ENCODE results near the gene ZBTB7C. TPM values are rescaled to one million over a fixed set of nuclear protein-coding genes. Genes with fewer than 3 reads are reported as not detected.

The ZBTB7C gene
- total and polyA plus RNA-seq, 5 donors: 0.88 to 3.7 (median 2.0) TPM

DNA sequence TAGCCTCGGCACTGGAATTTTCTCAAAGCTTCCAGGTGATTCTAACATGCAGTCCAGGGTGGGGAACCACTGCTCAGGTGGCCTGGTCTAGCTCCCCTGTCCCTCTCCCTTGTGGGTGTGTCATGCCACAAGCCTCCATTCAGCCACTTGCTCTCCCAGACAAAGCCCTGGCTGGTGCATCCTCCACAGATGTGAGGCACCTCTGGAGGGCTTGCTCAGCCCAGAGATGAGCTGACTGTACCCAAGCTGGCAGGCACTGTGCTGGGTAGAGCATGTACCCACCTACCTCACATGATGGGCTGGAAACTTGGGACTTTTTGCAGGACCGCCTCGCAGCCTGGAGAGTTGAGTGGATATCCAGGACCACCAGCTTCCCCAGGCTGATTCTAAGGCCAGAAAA lies 88.1 kb downstream of the ZBTB7C start:
- Histone ChIP-seq H3K27ac (ENCODE audit: low read length) (no peak overlapping the region), H3K9me3 (ENCODE audit: control insufficient read depth, low read length) (no peaks in the 10 kb centered on the region), H3K4me1 (ENCODE audit: control insufficient read depth, insufficient read depth, low read length) (no peaks in the 10 kb centered on the region), H3K27me3 (ENCODE audit: control insufficient read depth, insufficient read depth) (no peaks in the 10 kb centered on the region), H3K4me3 (ENCODE audit: low read length) (no peak overlapping the region)
- 92% methylated on average over 3 of the region's 3 CpGs for WGBS
- DNase-seq (no peak), ATAC-seq (no peak)
- intact Hi-C loops (cut with DNase I): no loop called here

DNA sequence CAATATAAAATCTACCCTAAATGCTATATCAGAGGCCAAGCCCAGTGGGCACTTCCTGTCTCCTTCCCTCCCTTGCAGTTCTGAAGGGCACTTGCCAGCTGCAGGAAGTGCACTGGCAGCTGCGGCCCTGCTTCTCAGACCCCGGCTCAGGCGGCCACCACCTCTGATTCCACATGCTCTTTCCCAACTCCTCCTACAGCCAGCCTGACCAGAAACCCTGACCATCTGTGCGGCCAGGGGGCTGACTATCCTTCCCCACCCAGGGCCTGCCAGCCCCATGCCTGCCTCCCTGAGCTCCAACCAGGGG lies 88.6 kb downstream of the ZBTB7C start:
- DNase-seq (no peak), ATAC-seq (no peak)
- Histone ChIP-seq H3K27me3 (ENCODE audit: control insufficient read depth, insufficient read depth) (no peaks in the 10 kb centered on the region), H3K4me3 (ENCODE audit: low read length) (no peak overlapping the region), H3K9me3 (ENCODE audit: control insufficient read depth, low read length) (no peaks in the 10 kb centered on the region), H3K27ac (ENCODE audit: low read length) (no peak overlapping the region), H3K4me1 (ENCODE audit: control insufficient read depth, insufficient read depth, low read length) (no peaks in the 10 kb centered on the region)
- intact Hi-C loops (cut with DNase I): no loop called here
- 60% methylated on average over 4 of the region's 4 CpGs for WGBS

DNA sequence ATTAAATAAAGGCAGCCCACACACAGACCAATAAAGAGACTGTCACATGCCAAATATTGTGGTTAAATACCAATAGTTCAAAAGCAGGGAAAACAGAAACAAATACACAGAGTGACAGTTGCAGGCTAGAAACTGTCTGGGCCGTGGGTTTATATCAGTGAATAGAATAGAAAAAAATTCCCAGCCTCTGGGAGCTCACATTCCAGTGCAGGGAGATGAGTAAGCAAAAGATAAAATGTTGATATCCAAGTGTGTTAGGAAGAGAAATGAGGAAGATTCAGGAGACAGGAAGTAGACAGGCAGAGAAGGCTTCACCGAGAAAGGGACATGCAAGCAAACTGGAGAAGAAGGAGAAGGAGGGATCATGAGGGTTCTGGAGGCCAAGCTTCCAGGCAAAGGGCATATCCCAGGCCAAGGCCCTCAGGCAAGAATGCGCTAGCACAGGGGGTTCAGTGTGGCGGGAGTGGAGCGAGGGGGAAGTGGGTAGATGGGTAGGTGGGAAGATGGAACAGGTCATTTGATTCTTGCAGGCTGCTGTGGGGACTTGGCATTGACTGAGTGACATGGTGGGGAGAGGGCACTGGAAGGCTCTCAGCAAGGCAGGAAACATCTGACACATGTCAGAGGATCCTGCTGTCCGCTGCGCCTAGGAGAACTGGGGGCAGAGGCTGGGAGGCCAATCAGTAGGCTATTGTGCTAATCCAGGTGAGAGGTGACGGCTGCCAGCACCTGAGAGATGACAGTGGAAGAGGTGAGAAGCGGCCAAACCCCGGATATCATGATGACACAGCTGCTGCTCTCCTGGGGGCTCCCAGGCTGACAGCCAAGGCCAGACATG lies 89.2 kb downstream of the ZBTB7C start:
- no peaks in the 10 kb centered on the region for H3K27me3 ChIP-seq (ENCODE audit: control insufficient read depth, insufficient read depth)
- no peaks in the 10 kb centered on the region for H3K4me1 ChIP-seq (ENCODE audit: control insufficient read depth, insufficient read depth, low read length)
- intact Hi-C loops (cut with DNase I): no loop called here
- WGBS: 67% methylated on average over 10 of the region's 10 CpGs
- H3K9me3 ChIP-seq (ENCODE audit: control insufficient read depth, low read length): no peaks in the 10 kb centered on the region
- DNase-seq (no peak), ATAC-seq (no peak)
- no peak overlapping the region for H3K4me3 ChIP-seq (ENCODE audit: low read length)
- no peak overlapping the region for H3K27ac ChIP-seq (ENCODE audit: low read length)

DNA sequence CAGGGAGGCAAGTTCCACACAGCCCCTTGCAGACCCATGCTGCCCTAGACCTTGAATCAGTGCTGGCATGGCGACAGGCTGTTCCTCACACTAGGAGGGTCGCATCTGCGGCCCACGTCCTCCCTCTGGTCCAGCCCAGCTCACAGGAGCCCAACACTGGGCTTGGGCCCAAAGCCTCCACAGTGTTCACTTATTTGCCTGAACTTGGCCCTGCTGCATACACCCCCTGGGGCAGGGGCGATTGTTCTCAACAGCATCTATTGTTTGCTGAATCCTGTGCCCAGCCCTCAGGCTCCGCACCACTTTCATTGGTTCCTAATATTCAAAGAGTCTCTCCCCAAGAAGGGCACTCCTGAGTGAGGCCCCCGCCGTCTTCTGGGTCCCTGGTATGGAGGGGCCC lies 90.7 kb downstream of the ZBTB7C start:
- no peak overlapping the region for H3K27ac ChIP-seq (ENCODE audit: low read length)
- intact Hi-C loops (cut with DNase I): no loop called here
- DNase-seq: no peak
- no peak overlapping the region for H3K4me3 ChIP-seq (ENCODE audit: low read length)
- no peak for ATAC-seq
- no peaks in the 10 kb centered on the region for H3K27me3 ChIP-seq (ENCODE audit: control insufficient read depth, insufficient read depth)
- H3K9me3 ChIP-seq (ENCODE audit: control insufficient read depth, low read length): no peaks in the 10 kb centered on the region
- H3K4me1 ChIP-seq (ENCODE audit: control insufficient read depth, insufficient read depth, low read length): no peaks in the 10 kb centered on the region
- WGBS: 91% methylated on average over 8 of the region's 8 CpGs

DNA sequence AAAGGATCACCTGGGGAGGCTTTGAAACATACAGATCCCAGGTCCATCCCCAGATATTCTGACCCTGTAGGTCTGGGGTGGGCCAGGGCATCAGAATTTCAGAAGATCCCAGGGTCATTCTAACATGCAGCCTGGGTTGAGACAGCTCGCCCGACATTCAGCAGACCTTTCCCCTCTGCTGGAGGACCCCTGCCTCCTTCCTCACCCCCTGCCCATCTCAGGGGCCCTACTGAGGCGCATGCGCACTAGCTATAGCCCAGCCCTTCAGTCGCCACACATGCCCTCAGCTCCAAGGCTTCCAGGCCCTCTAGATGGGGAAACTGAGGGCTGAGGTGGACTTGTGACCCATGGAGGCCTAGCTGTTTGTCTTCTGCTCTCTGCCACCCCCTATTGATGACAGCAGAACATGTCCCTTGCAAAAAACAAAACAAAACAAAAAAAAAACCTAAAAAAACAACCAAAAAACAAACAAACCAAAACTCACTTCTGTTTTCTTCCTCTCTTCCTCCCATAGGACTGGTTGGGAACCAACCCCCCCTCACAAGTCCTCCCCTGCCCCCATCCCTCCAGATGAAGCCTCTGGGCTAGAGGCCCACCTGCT lies 91.3 kb downstream of the ZBTB7C start:
- Histone ChIP-seq H3K4me1 (ENCODE audit: control insufficient read depth, insufficient read depth, low read length) (no peaks in the 10 kb centered on the region), H3K9me3 (ENCODE audit: control insufficient read depth, low read length) (no peaks in the 10 kb centered on the region), H3K27ac (ENCODE audit: low read length) (no peak overlapping the region), H3K4me3 (ENCODE audit: low read length) (no peak overlapping the region), H3K27me3 (ENCODE audit: control insufficient read depth, insufficient read depth) (no peaks in the 10 kb centered on the region)
- intact Hi-C loops (cut with DNase I): no loop called here
- 97% methylated on average over 5 of the region's 5 CpGs for WGBS
- DNase-seq: no peak
- no peak for ATAC-seq

DNA sequence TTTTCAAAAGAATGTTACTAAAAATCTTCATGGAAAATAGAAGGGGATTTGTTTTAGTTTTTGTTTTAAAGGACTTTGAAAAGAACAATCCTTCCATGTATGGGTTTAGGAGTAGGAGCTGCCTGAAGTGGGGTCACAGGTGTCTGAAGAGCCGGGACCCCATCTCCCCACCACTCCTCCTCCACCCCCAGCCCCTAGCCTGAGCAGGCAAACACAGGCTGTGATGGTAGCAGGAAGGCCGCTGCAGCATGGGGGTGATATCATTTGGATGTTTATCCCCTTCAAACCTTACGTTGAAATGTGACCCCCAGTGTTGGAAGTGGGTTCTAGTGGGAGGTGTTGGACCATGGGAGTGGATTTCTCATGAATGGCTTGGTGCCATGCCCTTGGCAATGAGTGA lies 93.0 kb downstream of the ZBTB7C start:
- intact Hi-C loops (cut with DNase I): no loop called here
- DNase-seq (no peak), ATAC-seq (no peak)
- no peak overlapping the region for H3K4me3 ChIP-seq (ENCODE audit: low read length)
- no peaks in the 10 kb centered on the region for H3K4me1 ChIP-seq (ENCODE audit: control insufficient read depth, insufficient read depth, low read length)
- H3K9me3 ChIP-seq (ENCODE audit: control insufficient read depth, low read length): no peaks in the 10 kb centered on the region
- no peak overlapping the region for H3K27ac ChIP-seq (ENCODE audit: low read length)
- no peaks in the 10 kb centered on the region for H3K27me3 ChIP-seq (ENCODE audit: control insufficient read depth, insufficient read depth)
- 79% methylated on average over 3 of the region's 3 CpGs for WGBS

DNA sequence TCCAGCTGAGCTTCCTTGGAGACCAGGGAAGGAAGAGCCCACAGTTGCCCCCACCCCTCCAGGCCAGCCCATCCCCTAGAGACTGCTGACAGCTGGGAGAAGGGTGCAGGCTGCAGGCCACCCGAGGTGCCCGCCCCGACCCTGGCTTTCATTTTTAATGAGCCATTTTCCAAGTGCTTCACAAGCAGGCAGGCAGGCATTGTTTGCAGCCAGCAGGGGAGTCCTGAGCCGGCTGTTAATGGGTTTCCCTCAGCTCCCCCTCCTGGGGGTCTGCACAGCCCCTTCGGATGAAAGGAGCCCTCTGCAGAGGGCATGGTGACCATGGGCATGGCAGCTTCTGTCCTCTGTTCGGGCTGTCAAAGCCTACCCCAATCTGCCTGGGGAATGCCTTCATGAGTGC lies 94.5 kb downstream of the ZBTB7C start:
- no peak overlapping the region for H3K4me3 ChIP-seq (ENCODE audit: low read length)
- H3K27me3 ChIP-seq (ENCODE audit: control insufficient read depth, insufficient read depth): no peaks in the 10 kb centered on the region
- intact Hi-C loops (cut with DNase I): no loop called here
- no peaks in the 10 kb centered on the region for H3K4me1 ChIP-seq (ENCODE audit: control insufficient read depth, insufficient read depth, low read length)
- DNase-seq (no peak), ATAC-seq (no peak)
- H3K27ac ChIP-seq (ENCODE audit: low read length): no peak overlapping the region
- WGBS: 37% methylated on average over 6 of the region's 6 CpGs
- no peaks in the 10 kb centered on the region for H3K9me3 ChIP-seq (ENCODE audit: control insufficient read depth, low read length)

DNA sequence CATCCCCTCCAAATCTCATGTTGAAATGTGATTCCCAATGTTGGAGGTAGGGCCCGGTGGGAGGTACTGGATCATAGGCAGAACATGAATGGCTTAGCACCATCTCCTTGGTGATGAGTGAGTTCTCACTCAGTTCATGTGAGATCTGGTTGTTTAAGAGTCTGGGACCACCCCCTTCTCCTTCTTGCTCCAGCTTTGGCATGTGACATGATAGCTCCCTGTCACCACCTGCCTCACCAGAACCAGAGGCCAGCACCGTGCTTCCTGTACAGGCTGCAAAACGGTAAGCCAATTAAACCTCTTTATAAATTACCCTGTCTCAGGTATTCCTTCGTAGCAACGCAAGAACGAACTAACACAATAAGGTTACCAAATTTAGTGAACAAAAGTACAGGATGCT lies 95.4 kb downstream of the ZBTB7C start:
- ATAC-seq (no peak), DNase-seq (no peak)
- H3K4me3 ChIP-seq (ENCODE audit: low read length): no peak overlapping the region
- WGBS: 72% methylated on average over 6 of the region's 6 CpGs
- no peaks in the 10 kb centered on the region for H3K27me3 ChIP-seq (ENCODE audit: control insufficient read depth, insufficient read depth)
- intact Hi-C loops (cut with DNase I): no loop called here
- H3K9me3 ChIP-seq (ENCODE audit: control insufficient read depth, low read length): no peaks in the 10 kb centered on the region
- no peaks in the 10 kb centered on the region for H3K4me1 ChIP-seq (ENCODE audit: control insufficient read depth, insufficient read depth, low read length)
- H3K27ac ChIP-seq (ENCODE audit: low read length): no peak overlapping the region

DNA sequence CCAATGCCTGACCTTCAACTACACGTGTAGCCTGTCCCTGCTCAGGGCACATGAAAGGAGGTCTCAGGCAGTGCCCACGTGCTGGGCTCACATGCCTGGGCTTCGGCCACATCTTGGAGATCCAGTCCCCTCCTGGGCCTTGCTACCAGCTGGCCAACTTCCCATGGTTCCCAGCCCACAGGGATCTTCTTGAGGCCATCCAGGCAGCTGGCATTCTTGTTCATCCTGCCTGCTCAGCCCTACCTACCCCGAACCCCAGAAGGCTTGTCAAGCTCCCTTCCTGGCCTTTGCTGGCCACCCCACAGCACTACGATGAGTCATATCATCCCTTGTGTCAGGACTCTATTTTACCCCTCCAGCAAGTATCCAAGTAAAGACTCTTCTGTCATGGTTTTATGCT lies 97.1 kb downstream of the ZBTB7C start:
- H3K4me1 ChIP-seq (ENCODE audit: control insufficient read depth, insufficient read depth, low read length): no peaks in the 10 kb centered on the region
- ATAC-seq: no peak
- H3K27ac ChIP-seq (ENCODE audit: low read length): no peak overlapping the region
- H3K27me3 ChIP-seq (ENCODE audit: control insufficient read depth, insufficient read depth): no peaks in the 10 kb centered on the region
- intact Hi-C loops (cut with DNase I): no loop called here
- no peak for DNase-seq
- 82% methylated on average over 5 of the region's 5 CpGs for WGBS
- no peak overlapping the region for H3K4me3 ChIP-seq (ENCODE audit: low read length)
- H3K9me3 ChIP-seq (ENCODE audit: control insufficient read depth, low read length): no peaks in the 10 kb centered on the region

DNA sequence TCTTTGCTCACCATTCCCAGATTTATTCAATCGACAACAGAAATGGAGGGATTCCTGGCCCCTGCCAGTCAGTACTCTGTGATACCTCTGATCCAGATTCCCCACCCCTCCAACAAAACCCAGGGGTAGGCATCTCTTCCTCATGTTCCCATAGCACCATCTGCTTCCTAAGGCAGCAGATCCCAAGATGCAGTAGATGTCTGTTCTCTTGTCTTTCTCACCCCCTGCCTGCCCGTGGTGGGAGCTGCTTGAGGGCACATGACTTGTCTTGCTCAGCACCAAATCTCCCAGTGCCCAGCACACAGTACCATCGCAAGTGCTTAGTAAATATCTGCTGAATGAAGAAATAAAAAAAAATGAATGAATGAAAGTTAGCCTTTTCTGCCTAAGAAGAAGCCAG lies 98.2 kb downstream of the ZBTB7C start:
- intact Hi-C loops (cut with DNase I): no loop called here
- Histone ChIP-seq H3K27me3 (ENCODE audit: control insufficient read depth, insufficient read depth) (no peaks in the 10 kb centered on the region), H3K4me3 (ENCODE audit: low read length) (no peak overlapping the region), H3K9me3 (ENCODE audit: control insufficient read depth, low read length) (no peaks in the 10 kb centered on the region), H3K27ac (ENCODE audit: low read length) (no peak overlapping the region), H3K4me1 (ENCODE audit: control insufficient read depth, insufficient read depth, low read length) (no peaks in the 10 kb centered on the region)
- 58% methylated on average over 3 of the region's 3 CpGs for WGBS
- no peak for ATAC-seq
- DNase-seq: no peak

DNA sequence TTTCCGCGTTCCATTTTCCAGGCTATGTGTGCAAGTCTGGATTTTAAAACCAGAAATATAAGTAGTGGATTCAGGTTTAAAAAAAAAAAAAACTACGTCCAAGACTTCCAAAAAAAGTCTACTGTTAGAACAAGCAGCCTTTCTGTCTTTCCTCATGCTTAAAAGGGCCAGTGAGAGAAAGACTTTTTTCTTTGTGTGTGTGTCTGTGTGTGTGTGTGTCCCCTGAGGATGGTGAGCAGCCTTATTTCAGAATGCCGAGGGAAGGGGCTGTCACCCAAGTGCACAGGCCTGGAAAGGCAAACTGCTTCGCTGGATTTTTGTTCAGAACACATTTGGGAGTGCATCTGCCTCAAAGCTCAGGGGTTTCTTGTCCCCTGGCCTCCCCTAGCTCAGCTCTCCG lies 98.8 kb downstream of the ZBTB7C start:
- intact Hi-C loops (cut with DNase I): no loop called here
- ATAC-seq (no peak), DNase-seq (no peak)
- 63% methylated on average over 6 of the region's 6 CpGs for WGBS
- Histone ChIP-seq H3K27ac (ENCODE audit: low read length) (no peak overlapping the region), H3K9me3 (ENCODE audit: control insufficient read depth, low read length) (no peaks in the 10 kb centered on the region), H3K4me1 (ENCODE audit: control insufficient read depth, insufficient read depth, low read length) (no peaks in the 10 kb centered on the region), H3K27me3 (ENCODE audit: control insufficient read depth, insufficient read depth) (no peaks in the 10 kb centered on the region), H3K4me3 (ENCODE audit: low read length) (no peak overlapping the region)

Measured in right cardiac atrium (tissue), 5 donors.